Measurements from ENCODE around the gene CEP250. TPM values are rescaled to one million over a fixed set of nuclear protein-coding genes. Genes with fewer than 3 reads are reported as not detected.

Gene CEP250
- total RNA-seq, 1 donor from 2014 or later, result 32.0 TPM

- no peak for DNase-seq (ENCODE audit: extremely low read depth, low read depth, low spot score)
These were observed 101.5 kb downstream of the CEP250 start for GRCh38 chr20:35556871-35557270.

GRCh38 chr20:35558451-35558850 is 103.1 kb downstream of the CEP250 start:
- DNase-seq (ENCODE audit: extremely low read depth, low read depth, low spot score), result no peak

- DNase-seq (ENCODE audit: extremely low read depth, low read depth, low spot score), result no peak
These were observed 103.8 kb downstream of the CEP250 start for GRCh38 chr20:35559042-35559693.

- no peak for DNase-seq (ENCODE audit: extremely low read depth, low read depth, low spot score)
These were observed 104.7 kb downstream of the CEP250 start for GRCh38 chr20:35560105-35560511.

GRCh38 chr20:35560541-35560940 is 105.1 kb downstream of the CEP250 start:
- DNase-seq (ENCODE audit: extremely low read depth, low read depth, low spot score), result no peak

- no peak for DNase-seq (ENCODE audit: extremely low read depth, low read depth, low spot score)
These were observed 105.9 kb downstream of the CEP250 start for GRCh38 chr20:35561268-35561667.

- no peak for DNase-seq (ENCODE audit: extremely low read depth, low read depth, low spot score)
These were observed 106.3 kb downstream of the CEP250 start for GRCh38 chr20:35561671-35562070.

GRCh38 chr20:35562541-35563110 is 107.2 kb downstream of the CEP250 start:
- no peak for DNase-seq (ENCODE audit: extremely low read depth, low read depth, low spot score)

- DNase-seq (ENCODE audit: extremely low read depth, low read depth, low spot score), result no peak
These were observed 108.4 kb downstream of the CEP250 start for GRCh38 chr20:35563834-35564233.

- DNase-seq (ENCODE audit: extremely low read depth, low read depth, low spot score), result no peak
These were observed 109.5 kb downstream of the CEP250 start for GRCh38 chr20:35564905-35565304.

GRCh38 chr20:35568645-35569044 is 113.2 kb downstream of the CEP250 start:
- DNase-seq (ENCODE audit: extremely low read depth, low read depth, low spot score), result no peak

Other genes starting within 250 kb of the CEP250 start
- 0.88 and 6.5 TPM in 2 replicates for gene MMP24, start 228.9 kb upstream of the CEP250 start, total RNA-seq
- 24.0 and 31.4 TPM in 2 replicates for gene MMP24OS, start 177.5 kb upstream of the CEP250 start, total RNA-seq
- gene EIF6, start 170.8 kb upstream of the CEP250 start, total RNA-seq, result 169 and 200 TPM in 2 replicates
- gene FAM83C, start 163.2 kb upstream of the CEP250 start, total RNA-seq, result not detected in 2 replicates
- gene UQCC1, start 43.6 kb upstream of the CEP250 start, total RNA-seq, result 26.0 and 36.2 TPM in 2 replicates
- gene GDF5, start 17.4 kb upstream of the CEP250 start, total RNA-seq, result 0.53 and 6.1 TPM in 2 replicates
- gene C20orf173, start 74.1 kb downstream of the CEP250 start, total RNA-seq, result not detected in 2 replicates
- gene ERGIC3, start 86.5 kb downstream of the CEP250 start, total RNA-seq, result 170 and 258 TPM in 2 replicates
- gene SPAG4, start 160.2 kb downstream of the CEP250 start, total RNA-seq, result 5.7 and 9.4 TPM in 2 replicates
- 93.1 and 149 TPM in 2 replicates for gene CPNE1, start 209.3 kb downstream of the CEP250 start, total RNA-seq
- 33.0 and 47.3 TPM in 2 replicates for gene RBM12, start 209.3 kb downstream of the CEP250 start, total RNA-seq
- 22.3 and 28.3 TPM in 2 replicates for gene NFS1, start 243.8 kb downstream of the CEP250 start, total RNA-seq
- gene ROMO1, start 243.8 kb downstream of the CEP250 start, total RNA-seq, result 333 and 513 TPM in 2 replicates

Data from glomerular endothelial cell (primary cell).